Cardiac fibroblast (primary cell): ENCODE results near the gene PTPA.

ENCODE experiments used
- DNase-seq, 2 donors: peaks; one replicate each; pipeline versions ENCODE4 v3.0.0 to v3.0.0-alpha.2; 2010; ENCODE audit warnings: low read depth in 2 of 2
- H3K4me3 ChIP-seq, 2 donors: replicated peaks in 1 of 2; 1 replicate in 1 of 2; 2 replicates in 1 of 2; pipeline ENCODE4 v1.5.1; 2011; ENCODE audit warnings: low read depth in 2 of 2, low read length in 2 of 2, mild to moderate bottlenecking in 2 of 2, moderate library complexity in 1 of 2
- TF ChIP-seq, protein P1 (sequence below): IDR thresholded peaks from one replicate; pipeline ENCODE4 v1.5.1; 2011; ENCODE audit warnings: low read depth, mild to moderate bottlenecking, low read length, inconsistent platforms

Gene PTPA

DNA sequence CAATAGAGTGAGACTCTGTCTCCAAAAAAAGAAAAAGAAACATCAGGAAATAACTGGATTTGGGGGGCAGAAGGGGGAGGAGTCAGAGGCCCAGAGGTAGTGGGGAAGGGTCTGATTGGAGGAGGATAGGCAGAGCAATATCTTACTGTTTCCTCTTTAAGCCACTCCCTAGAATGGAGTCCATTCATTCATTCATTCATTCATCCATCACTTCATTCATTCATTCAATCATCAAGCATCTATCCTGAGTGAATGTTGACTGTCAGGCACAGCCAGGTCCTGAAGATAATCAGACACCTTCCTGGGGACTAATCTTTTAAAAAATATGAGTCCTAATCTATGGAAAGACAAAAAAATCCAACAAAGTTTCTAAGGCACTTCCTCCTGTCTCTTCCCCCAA is 54.0 kb downstream of the PTPA start:
- H3K4me3 ChIP-seq = no peak overlapping the region
- no peak for DNase-seq
- TF ChIP-seq, protein P1, sequence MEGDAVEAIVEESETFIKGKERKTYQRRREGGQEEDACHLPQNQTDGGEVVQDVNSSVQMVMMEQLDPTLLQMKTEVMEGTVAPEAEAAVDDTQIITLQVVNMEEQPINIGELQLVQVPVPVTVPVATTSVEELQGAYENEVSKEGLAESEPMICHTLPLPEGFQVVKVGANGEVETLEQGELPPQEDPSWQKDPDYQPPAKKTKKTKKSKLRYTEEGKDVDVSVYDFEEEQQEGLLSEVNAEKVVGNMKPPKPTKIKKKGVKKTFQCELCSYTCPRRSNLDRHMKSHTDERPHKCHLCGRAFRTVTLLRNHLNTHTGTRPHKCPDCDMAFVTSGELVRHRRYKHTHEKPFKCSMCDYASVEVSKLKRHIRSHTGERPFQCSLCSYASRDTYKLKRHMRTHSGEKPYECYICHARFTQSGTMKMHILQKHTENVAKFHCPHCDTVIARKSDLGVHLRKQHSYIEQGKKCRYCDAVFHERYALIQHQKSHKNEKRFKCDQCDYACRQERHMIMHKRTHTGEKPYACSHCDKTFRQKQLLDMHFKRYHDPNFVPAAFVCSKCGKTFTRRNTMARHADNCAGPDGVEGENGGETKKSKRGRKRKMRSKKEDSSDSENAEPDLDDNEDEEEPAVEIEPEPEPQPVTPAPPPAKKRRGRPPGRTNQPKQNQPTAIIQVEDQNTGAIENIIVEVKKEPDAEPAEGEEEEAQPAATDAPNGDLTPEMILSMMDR = no peak

GRCh38 chr9:129166623-129167557 is 55.7 kb downstream of the PTPA start:
- TF ChIP-seq, protein P1 = no peak
- peak; percentile 77 to 82 for DNase-seq
- peak overlapping the region in 1 of 2 donors; percentile 19 for H3K4me3 ChIP-seq

DNA sequence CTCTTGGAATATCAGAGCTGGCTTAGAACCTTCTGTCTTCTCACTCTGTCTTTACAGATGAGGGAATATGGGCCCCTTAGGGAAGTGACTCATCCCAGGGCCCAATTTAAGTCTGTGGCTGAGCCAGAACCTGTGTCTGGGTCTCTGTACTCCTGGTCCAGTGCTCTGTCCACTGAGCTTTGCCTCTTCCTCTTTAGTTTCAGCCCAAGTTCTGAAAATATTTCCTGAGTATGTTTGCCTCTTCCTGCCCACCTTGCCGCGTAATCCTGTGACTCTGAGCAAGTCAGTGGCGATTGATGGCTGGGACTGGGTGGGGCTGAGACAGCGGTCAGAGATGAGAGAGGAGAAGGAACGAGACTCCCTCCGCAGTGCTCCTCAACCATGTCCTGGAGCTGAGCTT is 59.0 kb downstream of the PTPA start:
- no peak overlapping the region for H3K4me3 ChIP-seq
- DNase-seq = peak; percentile 26 to 51
- TF ChIP-seq, protein P1 = no peak

DNA sequence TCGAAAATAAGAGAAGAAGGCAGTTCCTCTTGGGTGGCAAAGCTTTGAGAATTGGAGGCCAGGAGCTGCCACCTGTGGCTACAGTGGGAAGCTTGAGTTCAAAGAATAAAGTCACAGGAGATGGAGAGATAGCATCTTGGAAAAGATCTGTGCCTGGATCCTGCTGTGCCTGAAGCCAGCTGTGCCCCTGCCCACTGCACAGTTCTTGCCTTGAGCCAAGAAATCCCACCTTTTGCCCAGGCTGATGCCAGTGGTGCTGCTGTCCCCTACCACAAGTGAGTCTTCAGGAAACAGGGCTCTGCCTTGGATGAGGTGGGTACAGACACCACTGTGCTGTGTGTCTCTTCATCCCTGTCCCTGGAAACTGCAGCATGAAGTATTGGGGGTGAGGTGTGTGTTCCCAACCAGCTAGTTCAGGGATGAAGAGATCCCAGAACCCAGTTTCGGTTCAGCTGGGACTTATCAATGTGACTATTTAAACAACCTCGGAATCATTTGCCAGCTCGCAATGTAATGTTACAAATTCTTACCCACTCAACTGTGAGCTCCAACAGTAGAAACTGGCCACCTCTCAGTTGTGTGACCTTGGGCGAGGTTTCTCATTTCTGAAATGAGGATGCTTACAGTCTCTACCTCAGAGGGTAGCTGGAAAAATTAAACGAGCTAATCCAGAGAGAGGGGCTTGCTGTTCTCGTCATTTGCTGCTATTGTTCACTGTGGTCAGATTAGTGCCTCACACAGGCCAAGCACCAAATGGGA is 61.0 kb downstream of the PTPA start:
- no peak overlapping the region for H3K4me3 ChIP-seq
- TF ChIP-seq, protein P1 = no peak
- no peak for DNase-seq

- no peak overlapping the region for H3K4me3 ChIP-seq
- TF ChIP-seq, protein P1 = no peak
- DNase-seq = peak in 1 of 2 donors; percentile 36
Measured at GRCh38 chr9:129172816-129173215, 61.6 kb downstream of the PTPA start.

DNA sequence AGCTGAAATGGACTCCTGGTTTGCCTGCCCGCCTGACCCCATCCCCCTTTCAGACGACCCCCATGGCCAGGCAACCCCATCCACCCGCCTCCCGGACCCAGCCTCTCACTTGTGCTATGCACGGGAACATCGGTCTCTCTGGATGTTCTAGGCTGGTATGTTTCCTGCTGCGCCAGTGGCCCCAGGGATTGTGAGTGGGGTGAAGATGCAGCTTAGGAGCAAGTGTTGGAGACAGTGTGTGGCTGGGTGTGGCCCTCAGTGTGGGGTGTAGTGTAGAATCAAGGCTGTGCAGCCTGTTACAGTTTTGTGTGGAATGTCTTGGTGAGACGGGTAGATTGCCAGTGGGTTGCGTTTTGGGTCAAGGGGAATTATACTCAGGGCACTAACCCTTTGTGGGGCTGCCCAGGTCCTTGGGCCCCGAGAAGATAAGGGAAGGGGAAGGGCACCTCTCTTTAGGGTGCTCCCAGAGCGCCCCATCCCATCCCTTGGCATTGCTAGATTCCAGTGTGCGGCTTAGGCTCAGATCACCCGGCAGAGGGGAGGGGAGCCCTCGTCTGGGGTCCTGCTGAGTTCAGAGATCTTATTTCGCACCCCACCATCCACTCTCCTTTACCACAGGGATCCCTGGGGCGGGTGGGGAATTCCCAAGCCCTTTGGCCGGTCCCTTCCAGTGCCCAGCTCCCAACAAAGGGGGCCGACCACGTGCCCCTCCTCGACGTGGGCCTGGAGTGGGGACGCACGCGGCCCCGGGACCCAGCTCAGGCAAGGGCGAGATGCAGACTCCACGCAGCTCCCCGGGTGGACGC is 62.3 kb downstream of the PTPA start:
- H3K4me3 ChIP-seq = peak overlapping the region; percentile 8 to 92
- TF ChIP-seq, protein P1 = no peak
- no peak for DNase-seq
